CD4-positive, alpha-beta T cell treated with Interleukin-6 for 4 hours (primary cell): ENCODE measurements around the gene IGF2BP3.
"Not testable (repeated sequence)": the region's sequence is repeated elsewhere in the genome, so short reads cannot be mapped to it uniquely, and the experiment has no call there.

Experiments
- DNase-seq: peaks from one replicate; pipeline ENCODE4 v3.0.0-alpha.2; 2020; ENCODE audit warnings: mixed read lengths

Gene IGF2BP3

GRCh38 chr7:23419160-23419559 is 51.1 kb downstream of the IGF2BP3 start:
- no peak for DNase-seq

GRCh38 chr7:23418046-23418445 is 52.2 kb downstream of the IGF2BP3 start:
- DNase-seq, result no peak

- DNase-seq, result no peak
Measured at GRCh38 chr7:23415198-23415597, 55.1 kb downstream of the IGF2BP3 start.

GRCh38 chr7:23410446-23411183 is 59.7 kb downstream of the IGF2BP3 start:
- no peak for DNase-seq

GRCh38 chr7:23406564-23406963 is 63.7 kb downstream of the IGF2BP3 start:
- DNase-seq, result not testable (repeated sequence)

- DNase-seq, result no peak
Measured at GRCh38 chr7:23405240-23405618, 65.1 kb downstream of the IGF2BP3 start.

GRCh38 chr7:23404546-23405239 is 65.6 kb downstream of the IGF2BP3 start:
- no peak for DNase-seq

- no peak for DNase-seq
Measured at GRCh38 chr7:23403970-23404369, 66.3 kb downstream of the IGF2BP3 start.

- not testable (repeated sequence) for DNase-seq
Measured at GRCh38 chr7:23398090-23398489, 72.2 kb downstream of the IGF2BP3 start.

- DNase-seq, result no peak
Measured at GRCh38 chr7:23397241-23397640, 73.0 kb downstream of the IGF2BP3 start.

GRCh38 chr7:23396222-23397015 is 73.9 kb downstream of the IGF2BP3 start:
- DNase-seq, result no peak

GRCh38 chr7:23394488-23395171 is 75.7 kb downstream of the IGF2BP3 start:
- no peak for DNase-seq

GRCh38 chr7:23393636-23394035 is 76.7 kb downstream of the IGF2BP3 start:
- no peak for DNase-seq

- DNase-seq, result no peak
Measured at GRCh38 chr7:23389701-23390100, 80.6 kb downstream of the IGF2BP3 start.

- no peak for DNase-seq
Measured at GRCh38 chr7:23387583-23387982, 82.7 kb downstream of the IGF2BP3 start.

GRCh38 chr7:23385140-23385539 is 85.2 kb downstream of the IGF2BP3 start:
- no peak for DNase-seq

- no peak for DNase-seq
Measured at GRCh38 chr7:23383225-23383624, 87.1 kb downstream of the IGF2BP3 start.

- no peak for DNase-seq
Measured at GRCh38 chr7:23380961-23381360, 89.3 kb downstream of the IGF2BP3 start.

- DNase-seq, result no peak
Measured at GRCh38 chr7:23380556-23380955, 89.7 kb downstream of the IGF2BP3 start.

GRCh38 chr7:23378996-23379395 is 91.3 kb downstream of the IGF2BP3 start:
- no peak for DNase-seq

- DNase-seq, result no peak
Measured at GRCh38 chr7:23377134-23377533, 93.2 kb downstream of the IGF2BP3 start.

GRCh38 chr7:23373151-23374004 is 96.9 kb downstream of the IGF2BP3 start:
- peak; percentile 32 for DNase-seq
